Measurements from ENCODE around the gene FBXL7. TPM values are rescaled to one million over a fixed set of nuclear protein-coding genes. Genes with fewer than 3 reads are reported as not detected.

Gene FBXL7
- total and polyA plus RNA-seq, 2 of the 8 experiments (the other 6 are each of a cell fraction or from before 2014, with no cell fraction given) = 17.7 to 17.8 TPM

- TF ChIP-seq MAX (IDR thresholded peaks at IDR 0.05) = no peak
- TF ChIP-seq JUND (IDR thresholded peaks at IDR 0.05; ENCODE audit: low read length) = no peak
- TF ChIP-seq E2F6 (IDR thresholded peaks at IDR 0.05) = no peak
Measured at GRCh38 chr5:15551113-15551504, 51.1 kb downstream of the FBXL7 start (continued).

Measured in H1 (cell line).